Measurements from ENCODE around the gene EMILIN1. TPM values are rescaled to one million over a fixed set of nuclear protein-coding genes. Genes with fewer than 3 reads are reported as not detected.
A peak's percentile ranks its signal among the peaks of the same experiment; 100 is the strongest.

EMILIN1 gene
- polyA plus RNA-seq, 3 donors, result 61.8 to 70.7 (median 70.5) TPM

DNA sequence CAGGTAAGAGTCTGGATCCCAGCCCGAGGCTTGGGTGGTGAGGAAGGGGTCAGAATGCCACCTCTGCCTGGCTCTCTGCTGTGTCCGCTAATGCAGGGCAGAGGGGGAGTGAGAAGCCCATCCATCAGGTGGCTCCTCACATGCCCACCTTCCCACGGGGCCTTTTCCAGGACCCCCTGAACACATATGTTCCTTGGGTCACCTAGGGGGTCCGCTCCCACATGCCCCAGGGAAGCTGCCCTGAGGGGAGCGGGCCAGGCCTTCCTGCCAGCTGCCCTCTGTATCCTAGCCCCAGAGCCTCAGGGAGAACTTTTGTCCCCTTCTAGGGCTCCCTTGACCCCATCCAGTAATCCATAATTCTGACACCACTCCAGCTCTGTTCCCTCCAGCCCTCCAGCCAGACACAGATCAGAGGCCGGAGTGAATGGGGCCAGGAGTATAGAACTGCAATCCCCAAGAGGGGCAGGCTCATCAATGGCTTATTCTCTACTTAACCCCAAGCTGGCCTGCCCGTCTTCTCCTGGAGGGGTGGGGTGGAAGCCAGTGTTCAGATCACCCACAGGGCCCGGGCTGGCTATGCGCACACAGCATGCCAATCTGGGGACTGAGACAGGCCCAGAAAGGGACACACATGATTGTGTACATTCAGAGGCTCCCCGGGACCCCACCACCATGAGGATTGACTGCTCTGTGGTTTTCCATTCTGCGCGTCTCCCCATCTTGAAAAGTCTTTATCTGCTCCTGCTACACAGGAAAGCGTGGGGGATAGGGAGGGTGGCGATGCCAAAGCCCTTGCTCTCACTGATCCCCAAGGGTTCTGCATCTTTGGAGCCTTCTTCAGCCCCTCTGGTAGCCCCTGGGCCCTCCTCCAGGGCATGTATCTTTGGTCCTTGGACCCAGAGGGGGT, 1.1 kb downstream of the EMILIN1 start:
- no peak for DNase-seq (ENCODE audit: low read depth in 3 of 3, low spot score in 2 of 3)

DNA sequence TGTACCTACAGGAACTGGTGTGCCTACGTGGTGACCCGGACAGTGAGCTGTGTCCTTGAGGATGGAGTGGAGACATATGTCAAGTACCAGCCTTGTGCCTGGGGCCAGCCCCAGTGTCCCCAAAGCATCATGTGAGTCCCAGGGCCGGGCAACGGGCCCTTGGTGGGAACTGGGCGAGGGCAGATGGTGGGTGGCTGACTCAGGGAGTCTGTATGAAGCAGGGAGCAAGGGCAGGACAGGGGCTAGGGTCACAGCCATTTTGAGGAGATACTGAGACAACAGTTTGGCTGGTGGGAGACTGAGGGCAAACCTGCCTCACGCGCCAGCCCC, 1.7 kb downstream of the EMILIN1 start:
- DNase-seq (ENCODE audit: low read depth in 3 of 3, low spot score in 2 of 3), result no peak

GRCh38 chr2:27080603-27080936, 2.2 kb downstream of the EMILIN1 start:
- no peak for DNase-seq (ENCODE audit: low read depth in 3 of 3, low spot score in 2 of 3)

- DNase-seq (ENCODE audit: low read depth in 3 of 3, low spot score in 2 of 3), result no peak
Observed at GRCh38 chr2:27081984-27082772, 3.8 kb downstream of the EMILIN1 start.

DNA sequence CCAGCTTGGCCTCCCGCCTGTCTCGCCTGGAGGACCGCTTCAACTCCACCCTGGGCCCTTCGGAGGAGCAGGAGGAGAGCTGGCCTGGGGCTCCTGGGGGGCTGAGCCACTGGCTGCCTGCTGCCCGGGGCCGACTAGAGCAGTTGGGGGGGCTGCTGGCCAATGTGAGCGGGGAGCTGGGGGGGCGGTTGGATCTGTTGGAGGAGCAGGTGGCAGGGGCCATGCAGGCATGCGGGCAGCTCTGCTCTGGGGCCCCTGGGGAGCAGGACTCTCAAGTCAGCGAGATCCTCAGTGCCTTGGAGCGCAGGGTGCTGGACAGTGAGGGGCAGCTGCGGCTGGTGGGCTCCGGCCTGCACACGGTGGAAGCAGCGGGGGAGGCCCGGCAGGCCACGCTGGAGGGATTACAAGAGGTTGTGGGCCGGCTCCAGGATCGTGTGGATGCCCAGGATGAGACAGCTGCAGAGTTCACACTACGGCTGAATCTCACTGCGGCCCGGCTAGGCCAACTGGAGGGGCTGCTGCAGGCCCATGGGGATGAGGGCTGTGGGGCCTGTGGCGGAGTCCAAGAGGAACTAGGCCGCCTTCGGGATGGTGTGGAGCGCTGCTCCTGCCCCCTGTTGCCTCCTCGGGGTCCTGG, 4.5 kb downstream of the EMILIN1 start:
- DNase-seq (ENCODE audit: low read depth in 3 of 3, low spot score in 2 of 3), result no peak

- DNase-seq (ENCODE audit: low read depth in 3 of 3, low spot score in 2 of 3), result no peak
Observed at GRCh38 chr2:27083410-27084296, 5.2 kb downstream of the EMILIN1 start.

DNA sequence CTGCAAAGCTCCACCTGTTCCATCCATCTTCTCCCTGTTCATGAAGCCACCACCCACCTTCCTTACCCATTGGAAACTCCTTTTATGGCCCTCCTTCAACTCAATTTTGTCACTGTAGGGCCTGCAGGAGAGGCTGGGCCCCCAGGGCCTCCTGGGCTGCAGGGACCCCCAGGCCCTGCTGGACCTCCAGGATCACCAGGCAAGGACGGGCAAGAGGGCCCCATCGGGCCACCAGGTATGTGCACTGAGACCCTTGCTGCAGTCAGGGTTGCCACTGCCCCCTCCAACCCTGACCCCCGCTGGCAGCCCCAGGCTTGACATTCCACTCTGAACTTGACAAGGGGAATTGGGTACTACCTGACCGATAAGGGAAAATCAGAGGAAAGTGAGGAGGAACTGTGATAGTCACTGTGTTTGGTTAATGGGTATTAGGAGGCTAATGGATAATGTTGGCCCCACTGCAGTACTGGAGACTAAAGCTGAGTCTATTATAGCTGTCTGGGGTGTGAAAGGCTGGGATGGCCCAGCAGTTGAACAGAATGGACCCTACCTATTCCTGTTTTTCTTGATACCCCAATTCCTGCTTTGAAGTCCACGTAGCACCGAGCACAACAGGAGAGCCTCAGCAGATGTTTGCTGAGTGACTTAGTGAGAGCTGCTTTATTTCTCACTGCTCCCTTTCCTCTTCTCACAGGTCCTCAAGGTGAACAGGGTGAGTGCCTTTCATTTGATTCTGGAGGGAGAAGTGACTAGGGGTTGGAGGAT, 6.1 kb downstream of the EMILIN1 start:
- no peak for DNase-seq (ENCODE audit: low read depth in 3 of 3, low spot score in 2 of 3)

DNA sequence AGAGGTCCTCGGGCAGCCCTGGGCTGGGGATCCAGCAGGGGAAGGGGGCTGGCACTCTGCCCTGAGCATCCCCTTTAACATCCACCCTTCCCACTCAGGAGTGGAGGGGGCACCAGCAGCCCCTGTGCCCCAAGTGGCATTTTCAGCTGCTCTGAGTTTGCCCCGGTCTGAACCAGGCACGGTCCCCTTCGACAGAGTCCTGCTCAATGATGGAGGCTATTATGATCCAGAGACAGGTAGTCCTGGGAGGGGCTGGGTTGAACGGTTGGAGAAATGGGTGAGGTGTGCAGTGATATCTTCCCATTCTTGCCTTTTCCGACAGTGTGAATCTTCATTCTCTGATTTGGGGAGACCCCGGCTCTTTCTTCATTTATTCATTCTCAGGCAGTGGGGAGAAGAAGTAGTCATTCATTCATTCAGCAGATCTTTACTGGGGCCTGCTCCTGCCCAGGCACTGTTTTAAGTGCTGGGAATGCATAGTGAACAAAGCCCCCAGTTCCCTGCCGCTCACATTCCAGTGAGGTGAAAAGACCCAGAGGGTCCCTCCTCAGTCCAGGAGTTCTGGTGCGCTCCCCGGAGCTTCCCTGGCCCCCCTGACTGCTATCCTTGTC, 6.8 kb downstream of the EMILIN1 start:
- no peak for DNase-seq (ENCODE audit: low read depth in 3 of 3, low spot score in 2 of 3)

DNA sequence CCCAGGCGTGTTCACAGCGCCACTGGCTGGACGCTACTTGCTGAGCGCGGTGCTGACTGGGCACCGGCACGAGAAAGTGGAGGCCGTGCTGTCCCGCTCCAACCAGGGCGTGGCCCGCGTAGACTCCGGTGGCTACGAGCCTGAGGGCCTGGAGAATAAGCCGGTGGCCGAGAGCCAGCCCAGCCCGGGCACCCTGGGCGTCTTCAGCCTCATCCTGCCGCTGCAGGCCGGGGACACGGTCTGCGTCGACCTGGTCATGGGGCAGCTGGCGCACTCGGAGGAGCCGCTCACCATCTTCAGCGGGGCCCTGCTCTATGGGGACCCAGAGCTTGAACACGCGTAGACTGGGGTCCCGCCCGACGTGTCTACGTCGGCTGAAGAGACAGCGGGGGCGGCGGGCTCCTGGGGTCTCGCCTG, 7.3 kb downstream of the EMILIN1 start:
- DNase-seq (ENCODE audit: low read depth in 3 of 3, low spot score in 2 of 3), result no peak

DNA sequence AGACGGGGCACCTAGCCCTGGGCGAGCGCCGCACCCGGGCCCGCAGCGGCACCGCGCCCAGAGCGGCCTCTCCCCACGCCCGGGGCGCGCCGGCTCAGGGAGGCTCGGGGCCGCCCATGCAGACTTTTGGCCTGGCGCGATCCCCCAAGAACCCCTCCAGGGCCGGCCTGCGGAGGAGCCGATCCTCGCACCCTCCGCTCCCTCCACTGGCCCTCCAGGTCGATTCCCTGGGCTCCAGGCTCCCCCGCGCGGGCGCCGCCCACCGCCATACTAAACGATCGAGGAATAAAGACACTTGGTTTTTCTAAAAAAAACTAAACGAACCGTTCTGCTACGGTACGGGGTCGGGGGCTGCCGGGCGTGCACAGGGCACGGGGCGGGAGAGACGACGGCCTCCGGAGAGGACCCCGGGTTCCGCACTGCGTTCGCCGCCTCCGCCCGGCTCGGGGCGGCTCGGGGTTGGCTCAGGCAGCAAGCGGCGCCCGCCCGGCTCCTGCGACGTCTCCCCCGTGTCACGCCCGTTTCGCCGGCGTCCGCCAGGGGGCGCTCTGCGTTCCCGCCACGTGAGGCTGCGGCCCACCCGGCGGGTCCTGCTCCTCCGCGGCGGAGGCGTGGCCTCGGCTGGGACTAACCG, 7.8 kb downstream of the EMILIN1 start:
- peak in 2 of 3 donors; percentile 85 to 87 for DNase-seq (ENCODE audit: low read depth in 3 of 3, low spot score in 2 of 3)

DNA sequence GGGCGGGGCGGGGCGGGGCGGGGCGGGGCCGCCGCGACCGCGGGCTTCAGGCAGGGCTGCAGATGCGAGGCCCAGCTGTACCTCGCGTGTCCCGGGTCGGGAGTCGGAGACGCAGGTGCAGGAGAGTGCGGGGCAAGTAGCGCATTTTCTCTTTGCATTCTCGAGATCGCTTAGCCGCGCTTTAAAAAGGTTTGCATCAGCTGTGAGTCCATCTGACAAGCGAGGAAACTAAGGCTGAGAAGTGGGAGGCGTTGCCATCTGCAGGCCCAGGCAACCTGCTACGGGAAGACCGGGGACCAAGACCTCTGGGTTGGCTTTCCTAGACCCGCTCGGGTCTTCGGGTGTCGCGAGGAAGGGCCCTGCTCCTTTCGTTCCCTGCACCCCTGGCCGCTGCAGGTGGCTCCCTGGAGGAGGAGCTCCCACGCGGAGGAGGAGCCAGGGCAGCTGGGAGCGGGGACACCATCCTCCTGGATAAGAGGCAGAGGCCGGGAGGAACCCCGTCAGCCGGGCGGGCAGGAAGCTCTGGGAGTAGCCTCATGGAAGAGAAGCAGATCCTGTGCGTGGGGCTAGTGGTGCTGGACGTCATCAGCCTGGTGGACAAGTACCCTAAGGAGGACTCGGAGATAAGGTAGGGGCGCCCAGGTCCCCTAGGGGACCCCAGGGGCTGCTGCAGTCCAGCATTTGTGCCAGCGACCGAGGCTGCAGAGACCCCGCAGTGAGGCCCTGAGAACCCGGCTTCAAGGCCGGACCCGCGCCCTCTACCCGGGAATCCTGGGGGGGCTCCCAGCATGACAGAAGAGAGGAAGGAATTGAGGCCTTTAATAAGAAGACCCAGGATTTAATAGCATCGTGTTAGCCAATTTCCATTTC, 8.5 kb downstream of the EMILIN1 start, which contains the start of gene KHK:
Gene KHK, plus strand, starts transcription at position 49 of the 870 bp plus-strand sequence. Its CDS starts 488 bp downstream, at position 537.
- no peak for DNase-seq (ENCODE audit: low read depth in 3 of 3, low spot score in 2 of 3)

DNA sequence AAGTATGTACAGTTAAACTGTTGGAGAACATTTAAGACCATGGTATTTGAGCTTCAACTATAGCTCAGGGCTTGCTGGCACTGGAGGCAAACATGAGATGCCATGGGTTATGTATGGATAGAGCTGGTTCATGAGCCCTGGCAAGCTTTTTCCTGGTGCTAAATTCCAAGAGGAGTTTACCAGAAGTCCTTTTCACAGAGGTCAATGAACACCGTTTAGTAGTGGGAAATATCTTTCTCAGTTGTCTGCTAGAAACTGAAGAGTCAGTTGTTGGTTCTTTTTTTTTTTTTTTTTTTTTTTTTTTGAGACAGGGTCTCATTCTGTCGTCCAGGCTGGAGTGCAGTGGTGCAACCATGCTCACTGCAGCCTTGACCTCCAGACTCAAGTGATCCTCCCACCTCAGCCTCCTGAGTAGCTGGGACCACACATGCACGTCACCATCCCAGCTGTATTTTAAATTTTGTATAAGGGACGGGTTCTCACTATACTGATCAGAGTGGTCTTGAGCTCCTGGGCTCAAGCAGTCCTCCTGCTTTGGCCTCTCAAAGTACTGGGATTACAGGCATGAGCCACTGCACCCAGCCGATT, 9.5 kb downstream of the EMILIN1 start:
- DNase-seq (ENCODE audit: low read depth in 3 of 3, low spot score in 2 of 3), result no peak

- no peak for DNase-seq (ENCODE audit: low read depth in 3 of 3, low spot score in 2 of 3)
Observed at GRCh38 chr2:27088634-27089033, 10.2 kb downstream of the EMILIN1 start.

DNA sequence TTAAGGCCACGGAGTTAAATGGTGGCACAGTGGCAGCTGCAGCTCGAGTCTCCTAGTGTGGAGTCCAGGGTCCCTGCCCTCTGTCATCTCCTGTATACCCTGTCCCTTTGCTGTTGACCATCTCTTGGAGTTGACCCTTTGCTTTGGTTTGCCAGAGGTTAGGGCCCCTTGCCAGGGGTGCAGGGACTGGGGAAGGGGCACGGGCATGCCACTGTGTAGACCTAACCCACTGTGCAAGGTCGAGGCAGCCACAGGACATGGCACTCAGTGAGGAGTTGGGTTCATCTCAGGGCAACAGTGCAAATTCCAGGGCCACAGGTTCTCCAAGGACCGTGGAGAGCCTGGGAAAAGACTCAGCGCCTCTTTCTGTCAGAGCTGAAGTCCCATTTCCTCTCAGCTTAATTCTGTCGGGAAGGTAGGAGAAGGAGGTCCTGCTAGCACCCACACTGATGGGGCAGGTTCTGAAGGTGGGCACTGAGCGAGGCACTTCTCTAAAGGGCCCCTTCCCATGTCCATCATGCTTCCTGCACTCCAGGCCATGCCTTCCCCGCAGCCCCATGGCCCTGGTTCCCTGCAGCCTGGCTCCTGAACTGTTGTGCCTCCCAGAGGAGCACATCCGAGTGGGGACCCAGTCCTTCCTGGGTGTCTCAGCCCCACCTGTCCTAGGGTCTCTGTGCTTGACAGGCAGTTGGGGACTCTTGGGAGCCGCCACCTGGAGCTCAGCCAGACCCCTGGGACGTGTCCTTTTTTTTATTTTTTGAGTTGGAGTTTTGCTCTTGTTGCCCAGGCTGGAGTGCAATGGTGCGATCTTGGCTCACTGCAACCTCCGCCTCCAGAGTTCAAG, 10.9 kb downstream of the EMILIN1 start:
- no peak for DNase-seq (ENCODE audit: low read depth in 3 of 3, low spot score in 2 of 3)

DNA sequence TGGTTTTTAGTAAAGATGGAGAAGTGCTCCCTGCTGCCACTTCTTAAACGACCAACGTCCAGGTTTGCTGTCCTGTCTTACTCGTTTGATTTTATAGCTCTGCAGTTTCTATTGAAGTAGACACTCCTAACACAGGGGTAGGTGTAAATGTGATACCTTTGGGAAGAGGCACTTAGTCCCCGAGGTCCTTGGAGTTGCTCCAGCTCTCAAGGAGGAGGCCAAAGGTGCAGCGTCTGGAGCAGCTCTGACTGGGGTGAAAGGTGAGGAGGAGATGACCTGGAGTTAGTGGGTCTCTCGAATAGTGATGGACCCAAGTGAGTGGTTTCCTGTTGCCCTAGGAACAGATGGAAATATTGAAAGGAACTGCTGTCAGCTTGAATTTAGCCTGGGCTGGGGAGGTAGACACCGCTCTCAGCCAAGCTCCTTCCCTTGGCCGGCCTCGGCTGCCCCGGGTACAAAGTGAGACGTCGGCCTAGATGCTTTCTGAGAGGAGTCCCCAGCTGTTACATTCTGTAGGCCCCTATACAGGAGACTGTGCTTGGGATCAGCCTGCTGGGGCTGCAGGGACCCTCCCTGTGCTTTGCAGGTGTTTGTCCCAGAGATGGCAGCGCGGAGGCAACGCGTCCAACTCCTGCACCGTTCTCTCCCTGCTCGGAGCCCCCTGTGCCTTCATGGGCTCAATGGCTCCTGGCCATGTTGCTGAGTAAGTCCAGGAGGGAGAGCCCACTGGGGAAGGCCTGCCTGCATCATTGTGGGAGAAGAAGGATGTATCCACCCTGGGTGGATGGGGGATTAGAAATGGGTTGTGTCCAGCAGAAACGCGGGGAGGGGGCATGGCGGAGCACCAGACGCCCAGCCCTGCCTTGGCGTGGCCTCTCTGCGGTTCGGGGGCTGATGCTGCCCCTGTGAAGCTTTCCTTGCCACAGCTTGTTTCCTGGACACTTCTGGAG, 13.6 kb downstream of the EMILIN1 start:
- no peak for DNase-seq (ENCODE audit: low read depth in 3 of 3, low spot score in 2 of 3)
